ENCODE data around the gene GLB1L. TPM values are rescaled to one million over a fixed set of nuclear protein-coding genes. Genes with fewer than 3 reads are reported as not detected.

The GLB1L gene
- total and polyA plus RNA-seq, 2 of the 8 experiments (the other 6 are each of a cell fraction or from before 2014, with no cell fraction given) = 3.7 to 4.0 TPM

DNA sequence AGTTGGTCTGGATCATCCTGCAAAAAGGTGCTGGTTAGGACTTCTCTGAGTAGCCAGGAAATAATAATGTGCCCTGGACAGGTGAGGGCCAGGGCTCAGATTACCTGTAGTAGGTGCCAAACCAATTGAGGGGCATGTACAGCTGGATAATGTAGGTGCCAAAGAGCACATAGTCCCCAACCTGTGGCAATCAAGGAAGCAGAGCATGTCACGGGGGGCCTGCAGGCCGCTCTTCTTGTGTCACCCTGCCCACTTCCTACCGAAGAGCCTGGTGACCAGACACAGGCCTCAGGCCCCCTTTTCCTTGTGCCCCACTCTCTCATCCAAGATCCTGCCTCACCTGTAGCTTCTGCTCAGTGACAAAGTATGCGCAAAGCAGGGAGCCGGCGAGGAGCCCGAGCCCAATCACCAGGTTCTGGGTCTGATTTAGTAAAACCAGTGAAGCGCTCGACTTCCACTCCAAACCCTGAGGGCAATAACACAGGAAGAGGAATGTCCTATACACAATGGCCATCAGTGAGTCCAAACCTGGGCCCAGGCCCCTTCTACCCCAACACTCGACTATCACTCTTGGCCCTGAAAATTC lies 31.7 kb downstream of the GLB1L start:
- no peak overlapping the region for H3K23ac ChIP-seq (ENCODE audit: insufficient read length)
- no peaks in the 10 kb centered on the region for H3K27me3 ChIP-seq (replicated peaks in 1 of 4; ENCODE audit: control insufficient read depth in 3 of 4, extremely low read depth in 1 of 4, insufficient read depth in 3 of 4, low read length in 3 of 4)
- no peak overlapping the region for H3K27ac ChIP-seq (ENCODE audit: low read depth, low read length)
- H3K9ac ChIP-seq (replicated peaks in 1 of 4; ENCODE audit: extremely low read depth in 1 of 4, low read depth in 3 of 4, low read length in 3 of 4) = no peak overlapping the region
- no peak overlapping the region for H2AFZ ChIP-seq (ENCODE audit: low read length)
- no peak overlapping the region for H4K8ac ChIP-seq (ENCODE audit: extremely low read depth, insufficient read depth, low read length)
- H3K4me3 ChIP-seq (ENCODE audit: extremely low read depth in 1 of 4, insufficient read depth in 2 of 4, low read depth in 3 of 4, low read length in 4 of 4) = no peak overlapping the region
- no peak overlapping the region for H2BK5ac ChIP-seq (ENCODE audit: low read depth, low read length)
- H3K4ac ChIP-seq (replicated peaks; ENCODE audit: insufficient read length, low read depth, low read length) = no peak overlapping the region
- FAIRE-seq = no peak
- H2BK120ac ChIP-seq (replicated peaks; ENCODE audit: low read depth, low read length) = no peak overlapping the region
- no peak overlapping the region for H2BK15ac ChIP-seq (ENCODE audit: low read length)
- no peak overlapping the region for H4K5ac ChIP-seq (ENCODE audit: insufficient read length, low read depth, low read length)
- H2AK5ac ChIP-seq (ENCODE audit: low read depth, low read length) = no peak overlapping the region
- H3K18ac ChIP-seq (ENCODE audit: extremely low read depth, low read length) = no peak overlapping the region
- no peak for DNase-seq (ENCODE audit: low read depth in 1 of 2, low spot score in 2 of 2)
- peaks cover 0 to 2% of the 10 kb centered on the region in 2 experiments for H4K20me1 ChIP-seq (replicated peaks in 1 of 2; ENCODE audit: control insufficient read depth in 1 of 2, insufficient read depth in 2 of 2, low read length in 2 of 2)
- no peak overlapping the region for H3K4me2 ChIP-seq (ENCODE audit: insufficient read depth in 1 of 2, low read depth in 2 of 2, low read length in 2 of 2)
- 89% methylated on average over 10 of the region's 10 CpGs; no CpG with 5 or more reads in 1 of the 2 experiments for WGBS, 2 experiments (ENCODE audit: extremely low coverage in 1 of 2, insufficient coverage in 1 of 2, insufficient read length in 1 of 2, insufficient replicate concordance in 2 of 2, low coverage in 1 of 2, low lambda C conversion rate in 2 of 2, missing lambda C conversion rate in 1 of 2)
- no peak overlapping the region for H3K14ac ChIP-seq (ENCODE audit: insufficient read length)
- peaks cover 14 to 57% (median 29%) of the 10 kb centered on the region in 4 experiments for H3K36me3 ChIP-seq (ENCODE audit: control insufficient read depth in 2 of 4, insufficient read depth in 4 of 4, low read length in 3 of 4)
- ChIA-PET POLR2A (ENCODE audit: partially characterized antibody) (interaction anchor here (0.6 to 1.5 kb wide), 6 partner anchors 16 to 51 kb away, joined by 3 to 7 read pairs (median 3); partner anchors contain the start of genes ANKZF1, ATG9A, GLB1L and STK16), CTCF (ENCODE audit: partially characterized antibody) (interaction anchor here (0.6 to 1.8 kb wide), 4 partner anchors 31 to 413 kb away, joined by 3 to 4 read pairs (median 4); no protein-coding TSS in a partner anchor)
- no peak overlapping the region for H2BK12ac ChIP-seq (ENCODE audit: low read depth, low read length)
- H3K79me2 ChIP-seq (ENCODE audit: control insufficient read depth in 1 of 2, insufficient read depth in 2 of 2, low read length in 2 of 2) = no peaks in the 10 kb centered on the region
- no peak overlapping the region for H4K91ac ChIP-seq (replicated peaks; ENCODE audit: insufficient read length, low read length)
- no peaks in the 10 kb centered on the region for H3K79me1 ChIP-seq (ENCODE audit: low read depth, low read length)
- H3K9me3 ChIP-seq (ENCODE audit: insufficient read depth in 2 of 2, low read depth in 1 of 2, low read length in 1 of 2) = no peaks in the 10 kb centered on the region
- peaks cover 7% of the 10 kb centered on the region for H3K23me2 ChIP-seq (ENCODE audit: low read depth, low read length)
- peaks cover 0 to 2% (median 0%) of the 10 kb centered on the region in 4 experiments; a peak in 2 of 7 replicates for H3K4me1 ChIP-seq (replicated peaks in 1 of 4; ENCODE audit: control insufficient read depth in 3 of 4, insufficient read depth in 4 of 4, low read length in 3 of 4)
- H3K56ac ChIP-seq (replicated peaks; ENCODE audit: insufficient read length, low read depth, low read length) = no peak overlapping the region
- no peak overlapping the region for H2BK20ac ChIP-seq (ENCODE audit: low read length)
- no peak for TF ChIP-seq CTBP2 (IDR thresholded peaks at IDR 0.05; ENCODE audit: borderline replicate concordance, insufficient read depth, insufficient read length, low read length)
- TF ChIP-seq SUZ12 (IDR thresholded peaks at IDR 0.05; ENCODE audit: low read length) = no peak
- TF ChIP-seq CBX8 (IDR thresholded peaks at IDR 0.05; ENCODE audit: borderline replicate concordance, low read depth, low read length) = no peak
- no peak for TF ChIP-seq ZNF274 (IDR thresholded peaks at IDR 0.05; ENCODE audit: borderline replicate concordance, extremely low read depth, low read length)
- TF ChIP-seq, protein P1, sequence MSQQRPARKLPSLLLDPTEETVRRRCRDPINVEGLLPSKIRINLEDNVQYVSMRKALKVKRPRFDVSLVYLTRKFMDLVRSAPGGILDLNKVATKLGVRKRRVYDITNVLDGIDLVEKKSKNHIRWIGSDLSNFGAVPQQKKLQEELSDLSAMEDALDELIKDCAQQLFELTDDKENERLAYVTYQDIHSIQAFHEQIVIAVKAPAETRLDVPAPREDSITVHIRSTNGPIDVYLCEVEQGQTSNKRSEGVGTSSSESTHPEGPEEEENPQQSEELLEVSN (IDR thresholded peaks at IDR 0.05) = no peak
- no peak for TF ChIP-seq CEBPB (IDR thresholded peaks at IDR 0.05; ENCODE audit: low read depth, low read length)
- TF ChIP-seq HDAC6 (IDR thresholded peaks at IDR 0.05; ENCODE audit: low read depth, low read length) = no peak
- no peak for TF ChIP-seq GABPA (IDR thresholded peaks at IDR 0.05; ENCODE audit: borderline replicate concordance, insufficient read depth, low read length)
- TF ChIP-seq KDM4A (IDR thresholded peaks at IDR 0.05; ENCODE audit: low read depth, low read length, severe bottlenecking) = no peak
- TF ChIP-seq NANOG (IDR thresholded peaks at IDR 0.05; ENCODE audit: insufficient read depth, low read depth, low read length, poor library complexity, severe bottlenecking) = no peak
- TF ChIP-seq, protein P2, sequence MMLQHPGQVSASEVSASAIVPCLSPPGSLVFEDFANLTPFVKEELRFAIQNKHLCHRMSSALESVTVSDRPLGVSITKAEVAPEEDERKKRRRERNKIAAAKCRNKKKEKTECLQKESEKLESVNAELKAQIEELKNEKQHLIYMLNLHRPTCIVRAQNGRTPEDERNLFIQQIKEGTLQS (IDR thresholded peaks at IDR 0.05; ENCODE audit: insufficient read depth, low read depth, low read length) = no peak
- TF ChIP-seq POLR2A (IDR thresholded peaks at IDR 0.05; ENCODE audit: control extremely low read depth in 1 of 2, low read depth in 2 of 2, low read length in 2 of 2) = no peak
